GM12878 (cell line): ENCODE results near the gene PRPSAP1. TPM values are rescaled to one million over a fixed set of nuclear protein-coding genes. Genes with fewer than 3 reads are reported as not detected.

ENCODE experiments used
- ATAC-seq: fragments of 200-7000 bp; cut with Tn5 transposase; 3 replicates; pipeline ENCODE4 v1.9.1; 2020; ENCODE audit warnings: mild to moderate bottlenecking, moderate library complexity
- BruUV-seq: library from RNA; stranded (reverse); fragments of 400-500 nt; replicated peaks from 2 replicates; lab custom pipeline; 2021; lab: Mats Ljungman, UMichigan
- CTCF ChIA-PET: fragments of 300-600 bp; sonication (Branson Sonifier 250); formaldehyde crosslinking; extraction: SDS; loops from one replicate; lab custom pipeline; 2021; ENCODE audit warnings: inconsistent platforms; lab: Yijun Ruan, JAX
- POLR2A ChIA-PET: fragments of 350-600 bp; formaldehyde crosslinking; extraction: SDS; loops from one replicate; lab custom pipeline; 2021; ENCODE audit warnings: inconsistent platforms; lab: Charles Lee
- RAD21 ChIA-PET: fragments of 300-600 bp; sonication (Branson Sonifier 250); formaldehyde crosslinking; loops from one replicate; lab custom pipeline; 2023; ENCODE audit warnings: antibody characterized with exemption; ENCODE audit not compliant: unreplicated experiment; lab: Charles Lee
- SMC1A ChIA-PET: fragments of 300-600 bp; sonication (Branson Sonifier 250); formaldehyde crosslinking; loops from one replicate; lab custom pipeline; 2023; ENCODE audit not compliant: unreplicated experiment, uncharacterized antibody; lab: Charles Lee
- DNase-seq: peaks from one replicate; pipeline ENCODE4 v3.0.0-alpha.2; 2011; ENCODE audit warnings: low read depth, low spot score
- FAIRE-seq: peaks from 3 replicates; lab custom pipeline; 2011; peaks lifted over from hg19 to GRCh38; lab: Jason Lieb, UNC
- H2AFZ ChIP-seq: 2 replicates; pipeline ENCODE4 v1.6.0; 2011; ENCODE audit warnings: low read depth, low read length, control low read depth; ENCODE audit not compliant: control insufficient read depth
- H3K27ac ChIP-seq: 2 replicates; pipeline ENCODE4 v1.5.1; 2011; ENCODE audit warnings: control low read depth; ENCODE audit not compliant: control insufficient read depth, insufficient read depth
- H3K27me3 ChIP-seq, 2 experiments: replicated peaks in 1 of 2; 2 replicates each; pipeline versions ENCODE4 v1.6.0 to v1.6.1; 2011; ENCODE audit warnings: low read length in 1 of 2; ENCODE audit not compliant: control insufficient read depth in 2 of 2, insufficient read depth in 2 of 2
- H3K36me3 ChIP-seq, 2 experiments: 2 replicates each; pipeline ENCODE4 v1.5.1; 2011; ENCODE audit warnings: low read length in 1 of 2; ENCODE audit not compliant: control insufficient read depth in 2 of 2, insufficient read depth in 2 of 2
- H3K4me1 ChIP-seq: 2 replicates; pipeline ENCODE4 v1.6.1; 2011; ENCODE audit warnings: mild to moderate bottlenecking, low read length, moderate library complexity, mixed read lengths; ENCODE audit not compliant: control insufficient read depth, insufficient read depth
- H3K4me2 ChIP-seq: 2 replicates; pipeline ENCODE4 v1.6.0; 2011; ENCODE audit warnings: control low read depth; ENCODE audit not compliant: control insufficient read depth, insufficient read depth
- H3K4me3 ChIP-seq: fragments of 200-600 bp; sonication (generic); 2 replicates; pipeline ENCODE4 v1.5.1; 2016
- H3K79me2 ChIP-seq: 2 replicates; pipeline ENCODE4 v1.6.0; 2011; ENCODE audit warnings: low read length; ENCODE audit not compliant: control insufficient read depth, insufficient read depth
- H3K9ac ChIP-seq: 2 replicates; pipeline ENCODE4 v1.8.0; 2011; ENCODE audit warnings: low read length, control low read depth, mixed read lengths; ENCODE audit not compliant: control insufficient read depth, insufficient read depth
- H3K9me3 ChIP-seq: replicated peaks from 3 replicates; pipeline ENCODE4 v1.5.1; 2011; ENCODE audit warnings: mild to moderate bottlenecking, low read length; ENCODE audit not compliant: control insufficient read depth, insufficient read depth
- H4K20me1 ChIP-seq: 2 replicates; pipeline ENCODE4 v1.6.0; 2011; ENCODE audit not compliant: control insufficient read depth, insufficient read depth
- BHLHE40 ChIP-seq, 2 experiments: fragments of 450-650 bp in 1 of 2; IDR thresholded peaks; 2 replicates each; pipeline ENCODE4 v1.6.1; 2011 to 2017; ENCODE audit warnings: low read depth in 2 of 2, borderline replicate concordance in 1 of 2, improper control_type of control experiment in 1 of 2, low read length in 1 of 2, mild to moderate bottlenecking in 1 of 2
- CREB1 ChIP-seq: IDR thresholded peaks from 2 replicates; pipeline ENCODE4 v1.6.1; 2012; ENCODE audit warnings: low read depth, mild to moderate bottlenecking, inconsistent platforms
- ESRRA ChIP-seq: IDR thresholded peaks from 2 replicates; pipeline ENCODE4 v1.6.1; 2012; ENCODE audit warnings: mild to moderate bottlenecking, low read length, improper control_type of control experiment
- FOXM1 ChIP-seq: IDR thresholded peaks from 2 replicates; pipeline ENCODE4 v1.6.1; 2012; ENCODE audit warnings: low read depth, mild to moderate bottlenecking, inconsistent platforms, low read length, moderate library complexity
- MTA2 ChIP-seq: fragments of 450-650 bp; IDR thresholded peaks from 2 replicates; pipeline ENCODE4 v1.6.1; 2016; ENCODE audit warnings: low read depth, mild to moderate bottlenecking, moderate library complexity
- NFXL1 ChIP-seq: fragments of 450-650 bp; IDR thresholded peaks from 2 replicates; pipeline ENCODE4 v1.6.1; 2017; ENCODE audit warnings: antibody characterized with exemption, mild to moderate bottlenecking, borderline replicate concordance
- SIN3A ChIP-seq: IDR thresholded peaks from 2 replicates; pipeline ENCODE4 v1.6.1; 2012; ENCODE audit warnings: low read depth, low read length, improper control_type of control experiment
- SRF ChIP-seq, 2 experiments: IDR thresholded peaks; 2 replicates each; pipeline ENCODE4 v1.6.1; 2011; ENCODE audit warnings: low read depth in 2 of 2, low read length in 2 of 2, mild to moderate bottlenecking in 1 of 2, moderate library complexity in 1 of 2
- USF1 ChIP-seq: IDR thresholded peaks from 2 replicates; pipeline ENCODE4 v1.6.1; 2011; ENCODE audit warnings: borderline replicate concordance, low read depth, mild to moderate bottlenecking, moderate library complexity, mixed read lengths, low read length; ENCODE audit not compliant: insufficient read depth; ENCODE audit errors: extremely low read length
- WRNIP1 ChIP-seq: IDR thresholded peaks from 2 replicates; pipeline ENCODE4 v1.6.1; 2011; ENCODE audit warnings: low read depth, low read length, improper control_type of control experiment, borderline replicate concordance
- WGBS: methylation state at CpG from one replicate; pipeline ENCODE4 v1.1.6; 2016; ENCODE audit warnings: low lambda C conversion rate; ENCODE audit not compliant: insufficient replicate concordance, insufficient coverage; ENCODE audit errors: missing lambda C conversion rate; 5-methylcytosine and 5-hydroxymethylcytosine counted together
- in situ Hi-C: fragments of 300-500 bp; cut with MboI; formaldehyde crosslinking; loops from 9 replicates; pipeline ENCODE4 v1.14.3; 2018; ENCODE audit warnings: mixed read lengths
- intact Hi-C: fragments of 100-400 bp; cut with micrococcal nuclease; formaldehyde crosslinking; loops from one replicate; pipeline ENCODE4 v1.14.2; 2022; ENCODE audit not compliant: unreplicated experiment
- polyA plus RNA-seq, 11 experiments: library from polyadenylated mRNA; depleted of rRNA in 4 of 11; unstranded in 6 of 11; stranded (reverse) in 5 of 11; fragments of >200 nt; fragmentation: Nextera tagmentation in 4 of 11; fragmentation: Illumina TruSeq in 1 of 11; extraction: Ambion mirVana in 4 of 11; extraction: Trizol in 1 of 11; gene quantifications; 1 replicate in 1 of 11; 2 replicates in 10 of 11; pipeline versions ENCODE4 v1.2.1 to v1.2.3, GENCODE V29; 2011 to 2016; ENCODE audit warnings: inconsistent platforms in 2 of 11, missing spikeins in 2 of 11, low read depth in 1 of 11
- total RNA-seq, 4 experiments: library from RNA; depleted of rRNA in 3 of 4; stranded (reverse); fragments of >200 nt in 3 of 4; fragmentation: Illumina TruSeq in 1 of 4; extraction: Trizol in 1 of 4; gene quantifications; 2 replicates each; pipeline versions ENCODE4 v1.2.1 to v1.2.3, GENCODE V29; 2013 to 2021
- TF ChIP-seq, protein P1 (sequence below): fragments of 450-650 bp; IDR thresholded peaks from 2 replicates; pipeline ENCODE4 v1.6.1; 2014; ENCODE audit warnings: mild to moderate bottlenecking
- TF ChIP-seq, protein P2 (sequence below): fragments of 450-650 bp; IDR thresholded peaks from 2 replicates; pipeline ENCODE4 v1.6.1; 2016; ENCODE audit warnings: mild to moderate bottlenecking

PRPSAP1 gene
- total and polyA plus RNA-seq, 10 of the 15 experiments (the other 5 are each of a cell fraction or from before 2014, with no cell fraction given), result 15.8 to 84.2 (median 44.2) TPM

DNA sequence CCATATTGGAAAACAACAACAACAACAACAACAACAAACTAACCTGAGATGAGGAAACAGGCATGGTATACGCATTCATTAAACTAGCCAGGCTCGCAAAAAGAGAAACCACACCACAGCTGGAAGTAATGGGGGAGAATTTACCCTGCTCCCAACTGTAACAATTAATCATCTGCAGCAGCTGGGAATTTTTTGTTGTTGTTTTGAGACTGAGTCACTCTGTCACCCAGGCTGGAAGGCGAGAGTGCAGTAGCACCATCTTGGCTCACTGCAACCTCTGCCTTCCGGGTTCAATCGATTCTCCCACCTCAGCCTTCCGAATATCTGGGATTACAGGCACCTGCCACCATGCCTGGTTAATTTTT, 16.3 kb downstream of the PRPSAP1 start:
- Histone ChIP-seq H3K9ac (no peak overlapping the region), H3K27me3 (no peaks in the 10 kb centered on the region), H3K27ac (no peak overlapping the region), H3K36me3 (0 out of 4 replicates have a peak, but pooled peaks cover 0 to 6% of the 10 kb centered on the region in 2 experiments), H4K20me1 (no peaks in the 10 kb centered on the region), H2AFZ (no peak overlapping the region), H3K4me2 (no peak overlapping the region), H3K4me3 (no peak overlapping the region), H3K9me3 (no peaks in the 10 kb centered on the region), H3K79me2 (no peaks in the 10 kb centered on the region), H3K4me1 (no peaks in the 10 kb centered on the region)
- no peak for FAIRE-seq
- 94% methylated on average over 6 of the region's 6 CpGs for WGBS
- RAD21 ChIA-PET, result no interaction called here
- CTCF ChIA-PET, result interaction anchor here (0.9 to 1.0 kb wide), 2 partner anchors 48 to 61 kb away, joined by 3 read pairs; no protein-coding TSS in a partner anchor
- ATAC-seq, result no peak
- in situ Hi-C loops (no loop called here), intact Hi-C loops (no loop called here)
- TF ChIP-seq, protein P1, sequence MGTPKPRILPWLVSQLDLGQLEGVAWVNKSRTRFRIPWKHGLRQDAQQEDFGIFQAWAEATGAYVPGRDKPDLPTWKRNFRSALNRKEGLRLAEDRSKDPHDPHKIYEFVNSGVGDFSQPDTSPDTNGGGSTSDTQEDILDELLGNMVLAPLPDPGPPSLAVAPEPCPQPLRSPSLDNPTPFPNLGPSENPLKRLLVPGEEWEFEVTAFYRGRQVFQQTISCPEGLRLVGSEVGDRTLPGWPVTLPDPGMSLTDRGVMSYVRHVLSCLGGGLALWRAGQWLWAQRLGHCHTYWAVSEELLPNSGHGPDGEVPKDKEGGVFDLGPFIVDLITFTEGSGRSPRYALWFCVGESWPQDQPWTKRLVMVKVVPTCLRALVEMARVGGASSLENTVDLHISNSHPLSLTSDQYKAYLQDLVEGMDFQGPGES, result no peak
- TF ChIP-seq BHLHE40 (IDR thresholded peaks at IDR 0.05; ENCODE audit: borderline replicate concordance in 1 of 2, low read depth in 2 of 2, low read length in 1 of 2) (no peak), SIN3A (no peak), WRNIP1 (no peak), MTA2 (no peak), SRF (IDR thresholded peaks at IDR 0.05; ENCODE audit: low read depth in 2 of 2, low read length in 2 of 2) (no peak), NFXL1 (no peak), USF1 (no peak), FOXM1 (no peak), ESRRA (no peak), CREB1 (no peak)
- TF ChIP-seq, protein P2, sequence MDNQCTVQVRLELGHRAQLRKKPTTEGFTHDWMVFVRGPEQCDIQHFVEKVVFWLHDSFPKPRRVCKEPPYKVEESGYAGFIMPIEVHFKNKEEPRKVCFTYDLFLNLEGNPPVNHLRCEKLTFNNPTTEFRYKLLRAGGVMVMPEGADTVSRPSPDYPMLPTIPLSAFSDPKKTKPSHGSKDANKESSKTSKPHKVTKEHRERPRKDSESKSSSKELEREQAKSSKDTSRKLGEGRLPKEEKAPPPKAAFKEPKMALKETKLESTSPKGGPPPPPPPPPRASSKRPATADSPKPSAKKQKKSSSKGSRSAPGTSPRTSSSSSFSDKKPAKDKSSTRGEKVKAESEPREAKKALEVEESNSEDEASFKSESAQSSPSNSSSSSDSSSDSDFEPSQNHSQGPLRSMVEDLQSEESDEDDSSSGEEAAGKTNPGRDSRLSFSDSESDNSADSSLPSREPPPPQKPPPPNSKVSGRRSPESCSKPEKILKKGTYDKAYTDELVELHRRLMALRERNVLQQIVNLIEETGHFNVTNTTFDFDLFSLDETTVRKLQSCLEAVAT, result no peak
- SMC1A ChIA-PET, result interaction anchor here (1.3 to 2.1 kb wide), 3 partner anchors 10 to 60 kb away, joined by 4 to 5 read pairs (median 4); partner anchors contain the start of gene PRPSAP1
- no peak for DNase-seq
- POLR2A ChIA-PET, result interaction anchor here (0.5 to 2.0 kb wide), 2 partner anchors 16 to 214 kb away, joined by 3 to 5 read pairs; partner anchors contain the start of gene PRPSAP1
- no TSS peak for BruUV-seq
